Raji (cell line): Measurements from ENCODE around the gene UBALD1.

Experiments used
- POLR2A ChIP-seq: IDR thresholded peaks from 2 replicates; pipeline ENCODE4 v1.6.1; 2011; ENCODE audit warnings: low read depth, low read length, control low read depth; ENCODE audit not compliant: insufficient read depth

The UBALD1 gene

DNA sequence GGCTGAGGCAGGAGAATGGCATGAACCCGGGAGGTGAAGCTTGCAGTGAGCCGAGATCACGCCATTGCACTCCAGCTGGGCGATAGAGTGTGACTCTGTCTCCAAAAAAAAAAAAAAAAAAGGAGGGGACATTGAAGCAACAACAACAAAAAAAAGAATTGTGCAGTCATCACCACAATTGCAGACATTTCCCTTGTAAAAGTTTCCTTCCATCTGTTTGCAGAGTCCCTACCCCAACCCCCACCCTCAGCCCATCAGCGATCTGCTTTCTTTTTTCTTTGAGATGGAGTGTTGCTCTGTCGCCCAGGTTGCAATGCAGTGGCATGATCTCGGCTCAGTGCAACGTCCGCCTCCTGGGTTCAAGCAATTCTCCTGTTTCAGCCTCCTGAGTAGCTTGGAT is 13.6 kb upstream of the UBALD1 start:
- TF ChIP-seq POLR2A: no peak

DNA sequence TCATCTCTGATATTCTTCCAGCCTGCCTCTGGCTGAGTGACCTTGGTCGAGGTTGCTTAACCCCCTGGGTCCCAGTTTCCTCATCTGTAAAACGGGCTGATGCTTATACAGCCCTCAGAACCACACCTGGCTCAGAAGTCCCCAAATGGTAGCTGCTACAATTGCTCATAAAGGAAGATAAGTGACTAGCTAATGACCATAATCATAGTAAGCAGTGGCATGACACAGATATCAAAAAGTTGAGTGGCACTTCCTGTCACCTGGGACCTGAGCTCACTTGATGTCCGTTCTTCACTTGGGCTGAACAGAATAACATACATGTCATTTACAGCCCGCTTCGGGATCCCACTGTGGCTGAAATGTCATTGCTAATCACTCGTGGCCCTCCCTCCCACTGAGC is 11.7 kb upstream of the UBALD1 start:
- TF ChIP-seq POLR2A: no peak

DNA sequence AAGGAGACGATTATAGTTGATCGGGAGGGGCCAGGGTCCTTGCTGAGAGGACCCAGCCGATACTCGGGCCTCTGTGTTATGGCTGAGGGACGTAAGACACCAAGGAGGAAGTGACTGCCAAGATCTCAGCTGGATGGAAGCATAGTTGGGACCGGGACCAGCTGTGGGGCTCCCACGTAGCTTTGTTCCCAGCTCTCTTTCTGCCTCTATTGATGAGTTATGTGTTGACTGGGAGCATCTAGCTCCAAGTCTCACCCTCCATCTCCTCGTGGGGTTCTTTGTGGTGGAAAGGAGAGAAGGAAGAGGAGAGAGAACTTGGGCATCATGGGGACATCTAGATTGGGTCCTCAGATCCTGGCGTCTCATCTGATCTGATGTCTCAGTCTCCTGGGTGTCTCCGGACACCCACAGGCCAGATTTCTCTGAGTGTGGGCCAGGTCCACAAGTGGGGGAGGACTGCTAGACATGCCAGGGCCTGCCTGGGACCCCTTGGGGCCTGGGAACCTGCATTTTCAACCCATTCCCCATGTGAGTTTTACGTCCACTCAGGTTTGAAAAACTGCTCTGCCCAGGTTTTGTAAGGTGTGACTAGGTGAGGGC is 11.0 kb upstream of the UBALD1 start:
- TF ChIP-seq POLR2A: no peak

DNA sequence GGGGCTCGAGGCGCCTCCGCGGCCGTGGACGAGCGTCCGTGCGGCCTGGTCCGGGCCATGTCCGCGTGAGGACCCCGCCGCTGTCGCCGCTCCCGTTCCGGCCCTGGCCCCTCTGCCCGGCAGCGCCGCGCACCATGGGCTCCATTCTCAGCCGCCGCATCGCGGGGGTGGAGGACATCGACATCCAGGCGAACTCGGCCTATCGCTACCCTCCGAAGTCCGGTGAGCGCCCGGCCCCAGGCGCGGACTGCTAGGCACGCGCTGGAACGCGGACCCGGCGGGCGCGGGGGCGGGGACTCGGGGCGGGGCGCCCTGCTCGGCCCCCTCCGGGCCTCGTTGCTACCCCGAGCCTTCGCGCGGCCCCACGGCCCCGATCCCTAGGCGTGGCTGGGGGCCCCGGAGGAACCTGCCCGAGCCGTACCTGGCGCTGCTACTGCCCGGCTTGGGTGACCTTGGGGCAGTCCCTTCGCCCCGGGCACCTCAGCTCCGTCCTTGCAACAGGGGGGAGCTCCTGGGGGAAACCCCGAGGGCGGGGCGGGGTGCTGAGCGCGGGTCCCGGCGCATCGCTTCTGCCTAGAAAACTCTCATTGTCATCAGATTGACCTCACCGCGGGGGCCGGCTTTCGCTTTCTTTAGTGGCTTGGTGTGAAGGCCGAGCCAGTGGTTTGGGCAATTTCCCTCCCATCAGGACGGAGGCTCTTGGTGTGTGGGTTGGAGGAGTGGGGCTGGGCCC is 10.3 kb upstream of the UBALD1 start:
- TF ChIP-seq POLR2A: peak; percentile 74; the same call in 1 of the 2 replicates

DNA sequence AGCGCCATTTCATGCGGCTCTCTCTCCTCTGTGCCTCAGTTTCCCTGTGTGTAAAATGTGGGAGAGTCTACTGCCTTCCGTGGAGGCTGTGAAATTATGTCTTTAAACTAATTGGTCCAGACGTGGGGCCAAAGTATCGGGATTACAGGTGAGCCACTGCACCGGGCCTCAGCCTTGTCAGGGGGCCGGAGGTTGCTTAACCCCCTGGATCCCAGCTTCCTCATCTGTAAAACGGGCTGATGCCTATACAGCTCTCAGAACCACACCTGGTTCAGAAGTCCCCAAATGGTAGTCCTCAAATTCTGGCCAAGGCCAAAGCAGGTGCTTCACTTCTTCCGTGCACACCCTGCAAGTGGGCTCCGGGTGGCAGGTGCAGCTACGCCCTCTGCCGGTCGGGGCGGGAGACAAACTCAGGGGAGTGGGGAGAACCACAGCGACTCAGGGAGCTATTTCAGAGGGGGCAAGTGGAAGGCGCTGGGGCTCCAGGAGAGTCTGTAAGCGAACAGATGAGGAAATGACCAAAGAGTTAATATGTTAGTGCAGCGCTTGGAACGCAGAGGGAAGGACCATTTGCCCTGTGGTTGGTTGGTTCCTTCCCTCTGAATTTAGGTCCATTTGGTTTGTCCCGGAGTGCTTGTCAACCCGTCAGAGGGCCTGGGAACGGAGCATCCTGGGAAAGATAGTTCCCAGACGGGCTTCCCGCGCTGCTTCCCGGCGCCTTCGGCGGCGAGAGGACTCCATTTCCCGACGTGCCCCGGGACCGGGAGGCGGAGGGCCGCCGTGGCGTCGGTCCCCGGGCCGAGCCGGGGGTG is 9.5 kb upstream of the UBALD1 start, which contains the start of gene MGRN1:
MGRN1 (plus strand) TSS at position 812 of the 812 bp plus-strand sequence. CDS start 135 bp downstream, outside the sequence.
- no peak for TF ChIP-seq POLR2A

DNA sequence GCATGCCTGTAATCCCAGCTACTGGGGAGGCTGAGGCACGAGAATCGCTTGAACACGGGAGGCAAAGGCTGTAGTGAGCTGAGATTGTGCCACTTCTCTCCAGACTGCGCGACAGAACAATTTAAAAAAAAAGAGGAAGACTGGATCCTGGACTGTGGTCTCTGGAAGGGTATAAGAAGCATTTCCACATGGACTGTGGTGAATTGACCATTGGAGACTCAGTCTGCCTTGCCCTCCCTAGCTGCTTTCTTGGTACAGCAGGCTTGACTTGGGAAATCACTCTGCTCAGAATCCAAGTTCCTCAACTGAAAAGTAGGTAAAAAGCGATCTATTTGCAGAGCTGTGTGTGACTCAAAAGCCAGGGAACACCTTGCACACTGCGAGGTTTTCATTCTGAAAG is 8.9 kb upstream of the UBALD1 start:
- TF ChIP-seq POLR2A: no peak

DNA sequence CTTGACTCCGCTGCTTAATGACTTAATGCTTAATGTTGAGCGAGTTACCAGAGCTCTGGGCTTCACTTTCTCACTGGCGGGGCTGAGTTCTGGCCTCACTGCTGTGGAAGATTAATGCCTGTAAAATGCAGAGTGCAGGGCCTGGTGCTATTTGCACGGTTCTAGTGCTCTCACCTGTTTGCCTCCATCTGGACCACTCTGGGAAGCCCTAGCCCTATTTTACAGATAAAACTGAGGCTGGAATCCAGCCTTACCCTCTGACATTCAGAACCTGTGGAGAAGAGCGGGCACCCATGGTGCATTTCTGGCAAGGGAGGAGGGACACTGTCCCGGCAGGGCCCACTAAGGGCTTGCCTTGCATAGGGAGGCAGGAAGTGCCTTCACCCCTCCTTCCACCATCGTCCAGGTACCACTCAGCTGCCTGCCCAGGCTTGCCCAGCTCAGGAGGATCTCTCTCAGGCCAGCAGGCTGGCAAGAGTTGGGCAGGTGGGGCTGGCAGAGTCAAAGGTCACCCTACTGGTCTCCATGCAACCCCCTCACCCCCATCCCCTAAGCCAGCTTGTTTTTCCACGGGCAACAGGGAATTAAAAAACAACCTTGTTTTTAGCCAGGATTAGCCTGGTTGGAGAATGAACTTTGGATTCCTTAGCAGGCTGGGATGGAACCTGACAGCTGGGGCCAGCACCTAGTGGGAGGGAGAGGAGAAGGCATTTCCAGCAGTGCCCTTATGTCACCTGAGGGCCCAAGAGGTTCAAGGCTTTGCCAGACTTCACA is 4.1 kb upstream of the UBALD1 start:
- TF ChIP-seq POLR2A: no peak

DNA sequence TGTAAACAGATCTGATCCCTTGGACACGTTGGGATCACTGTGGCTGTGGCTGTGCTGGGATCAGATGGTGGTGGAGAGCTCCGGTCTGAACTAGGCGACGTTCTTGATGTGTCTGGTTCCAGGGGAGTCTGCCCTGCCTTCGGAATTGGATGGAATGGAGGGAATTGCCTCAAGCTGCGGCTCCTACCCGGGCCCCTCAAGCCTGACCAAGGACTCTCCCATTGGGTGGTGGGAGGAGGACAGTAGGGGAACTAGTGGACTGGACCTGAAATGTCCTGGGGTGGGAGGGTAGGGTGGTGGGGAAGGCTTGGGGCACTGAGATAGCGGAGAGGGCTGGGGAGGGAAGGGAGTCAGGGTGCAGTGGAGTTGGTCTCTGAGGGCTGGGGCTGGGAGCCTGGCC is 3.2 kb upstream of the UBALD1 start:
- no peak for TF ChIP-seq POLR2A

DNA sequence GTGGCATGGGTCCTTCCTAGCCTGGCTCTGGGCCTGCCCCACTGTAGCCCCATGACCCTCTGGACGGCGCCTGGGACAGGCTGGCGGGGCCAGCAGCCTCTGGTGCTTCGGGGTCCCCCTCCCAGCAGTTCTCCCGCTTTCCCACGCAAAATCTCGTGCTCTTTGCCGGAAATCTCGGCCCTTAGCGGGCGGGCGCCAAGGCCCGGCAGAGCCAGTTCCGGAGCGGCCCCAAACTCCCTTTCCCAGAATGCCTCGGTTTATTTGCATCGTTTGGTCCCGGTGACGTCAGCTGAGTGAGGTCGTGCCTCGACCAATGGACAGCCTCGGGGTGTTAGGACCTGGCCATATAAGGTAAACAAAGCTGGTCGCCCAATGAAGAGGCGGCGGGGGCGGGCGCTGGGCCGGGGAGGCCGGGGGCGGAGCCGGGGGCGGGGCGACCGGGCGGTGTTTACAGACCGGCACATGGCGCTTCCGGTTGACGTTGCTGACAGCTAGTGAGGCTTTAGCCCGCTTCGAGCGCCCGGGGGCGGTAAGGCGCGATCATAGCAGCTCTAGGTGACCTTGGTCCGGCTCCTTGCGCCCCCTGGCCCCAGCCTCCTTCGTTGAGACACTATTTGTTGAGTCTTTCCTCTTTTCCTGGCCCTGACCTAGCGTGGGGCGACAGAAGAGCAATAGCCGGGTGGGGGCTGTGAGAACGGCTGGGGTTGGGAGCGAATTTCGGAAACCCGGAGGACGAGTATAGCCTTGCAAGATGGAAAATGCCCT is 1.5 kb upstream of the UBALD1 start:
- peak; percentile 69 for TF ChIP-seq POLR2A

DNA sequence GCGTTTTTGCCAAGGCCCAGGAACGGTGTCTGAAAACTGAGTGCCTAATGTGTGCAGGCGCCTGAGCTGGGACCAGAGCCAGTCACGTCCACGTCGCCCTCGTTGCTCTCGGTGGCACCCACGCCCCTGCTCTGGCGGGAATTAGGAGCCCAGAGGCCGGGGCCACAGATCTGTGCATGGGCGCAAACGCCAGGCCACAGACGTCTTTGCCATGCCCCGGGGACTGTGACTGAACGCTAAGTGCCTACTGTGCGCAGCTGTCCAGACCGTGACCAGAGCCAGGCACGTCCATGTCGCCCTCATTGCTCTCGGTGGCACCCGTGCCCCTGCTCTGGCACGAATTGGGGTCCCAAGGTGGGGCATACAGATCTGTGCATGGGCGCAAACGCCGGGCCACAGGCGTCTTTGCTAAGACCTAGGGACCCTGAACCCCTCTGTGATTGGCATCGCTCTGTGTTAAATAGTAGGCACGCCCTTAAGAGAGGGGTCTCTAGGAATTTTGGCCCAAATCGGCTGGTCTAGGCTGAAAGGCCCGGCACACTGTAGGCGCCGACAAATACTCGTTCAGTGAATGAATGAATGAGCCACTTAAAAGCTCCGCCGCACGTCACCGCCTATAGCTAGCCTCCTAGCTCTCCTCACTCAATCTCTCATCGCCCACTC is 827 bp upstream of the UBALD1 start:
- no peak; the same call in 1 of the 2 replicates for TF ChIP-seq POLR2A

DNA sequence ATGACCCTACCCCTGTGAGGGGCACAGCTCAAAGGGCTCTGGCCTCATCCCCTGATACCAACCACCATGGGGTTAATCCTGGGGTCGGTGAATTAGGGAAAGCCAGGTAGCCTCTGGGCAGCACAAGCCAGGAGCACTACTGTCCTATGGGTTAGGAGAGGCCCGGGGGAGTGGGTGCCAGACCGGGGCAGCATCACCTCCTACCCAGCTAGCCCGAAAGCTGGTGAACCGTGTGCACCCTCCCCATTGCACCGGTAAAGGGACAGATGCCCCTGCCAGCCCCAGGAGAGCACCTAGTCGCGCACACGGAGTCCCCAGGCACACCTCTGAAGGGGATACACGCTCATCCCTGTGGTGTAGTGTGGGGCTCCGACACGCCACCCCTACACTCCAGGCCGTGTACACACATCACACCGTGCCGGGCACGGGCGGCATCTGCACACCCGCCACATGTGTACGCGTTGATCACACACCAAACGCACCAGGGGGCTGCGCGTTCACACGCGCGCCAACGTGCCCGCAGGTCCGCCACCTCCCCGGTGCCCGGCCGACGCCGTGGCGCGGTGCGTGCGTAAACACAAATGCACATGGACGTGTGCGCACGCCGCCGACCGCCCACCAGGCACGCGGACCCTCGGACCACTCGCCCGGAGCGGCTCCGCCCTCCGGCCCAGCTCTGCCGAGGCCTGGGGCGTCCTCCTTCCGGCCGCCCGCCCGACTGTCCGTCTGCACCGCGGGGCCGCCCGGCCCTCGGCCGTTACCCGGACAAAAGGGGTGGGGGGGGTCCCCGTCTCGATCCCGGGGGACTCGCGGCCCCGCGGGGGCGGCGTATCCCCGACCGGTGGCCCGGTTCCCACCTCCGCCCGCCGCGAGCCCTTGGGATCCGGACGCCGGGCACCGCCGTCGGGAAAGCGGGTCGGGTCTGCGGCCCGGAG is 785 bp downstream of the UBALD1 start:
- peak; percentile 33; the same call in 1 of the 2 replicates for TF ChIP-seq POLR2A

DNA sequence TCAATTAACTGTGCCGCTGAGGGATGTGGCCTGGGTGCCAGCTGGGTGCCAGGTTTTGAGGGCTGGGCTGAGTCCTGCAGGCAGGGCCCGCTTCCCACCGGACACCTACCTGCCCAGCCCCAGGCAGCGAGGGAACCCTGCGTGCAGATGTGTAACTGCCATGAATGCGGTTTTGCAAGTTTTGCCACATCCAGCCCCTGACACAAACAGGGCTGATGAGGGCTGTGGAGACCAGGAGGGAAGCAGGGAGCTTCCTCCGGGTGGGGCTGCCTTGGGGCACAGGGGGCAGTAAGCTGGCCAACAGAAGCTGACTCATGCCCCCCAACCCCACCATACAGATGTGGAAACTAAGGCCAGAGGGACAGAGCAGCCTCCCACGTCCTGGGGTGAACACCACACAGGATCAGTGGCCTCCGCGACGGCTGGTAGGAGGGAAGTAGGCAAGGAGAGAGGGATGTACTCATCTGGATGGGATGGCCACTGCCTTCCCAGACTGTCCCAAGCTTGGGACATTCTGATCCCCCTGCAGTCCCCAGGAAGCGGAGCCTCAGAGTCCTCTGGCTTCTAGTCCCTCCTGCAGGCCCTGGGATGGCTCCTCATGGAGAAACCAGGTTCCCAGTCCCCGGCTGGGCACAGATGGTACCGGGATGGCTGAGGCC is 1.6 kb downstream of the UBALD1 start:
- no peak for TF ChIP-seq POLR2A
